ENCODE results near the gene AIG1. TPM values are rescaled to one million over a fixed set of nuclear protein-coding genes. Genes with fewer than 3 reads are reported as not detected.

AIG1 gene
- polyA plus RNA-seq, 1 experiment = 43.2 TPM

- no peaks in the 10 kb centered on the region for H3K27me3 ChIP-seq (ENCODE audit: control insufficient read depth, insufficient read depth, low read length)
- CTCF ChIA-PET = interaction anchor here (0.7 kb wide), 1 partner anchor 44 kb away, joined by 3 read pairs; no protein-coding TSS in a partner anchor
Measured at GRCh38 chr6:143183666-143184065, 123.0 kb downstream of the AIG1 start.

GRCh38 chr6:143185288-143185687 is 124.6 kb downstream of the AIG1 start:
- no peak for TF ChIP-seq CTCF (IDR thresholded peaks at IDR 0.05; ENCODE audit: insufficient read depth, low read depth, low read length)
- Histone ChIP-seq H3K27me3 (ENCODE audit: control insufficient read depth, insufficient read depth, low read length) (no peaks in the 10 kb centered on the region), H3K36me3 (ENCODE audit: control insufficient read depth, insufficient read depth, low read length) (no peaks in the 10 kb centered on the region), H3K4me3 (ENCODE audit: low read depth, low read length) (no peak overlapping the region)
- ChIA-PET POLR2A (no interaction called here), CTCF (no interaction called here)
- DNase-seq (ENCODE audit: low read depth) = no peak

More at GRCh38 chr6:143183666-143184065, 123.0 kb downstream of the AIG1 start:
- POLR2A ChIA-PET = no interaction called here
- no peak for DNase-seq (ENCODE audit: low read depth)
- Histone ChIP-seq H3K4me3 (ENCODE audit: low read depth, low read length) (no peak overlapping the region), H3K36me3 (ENCODE audit: control insufficient read depth, insufficient read depth, low read length) (no peaks in the 10 kb centered on the region)
- TF ChIP-seq CTCF (IDR thresholded peaks at IDR 0.05; ENCODE audit: insufficient read depth, low read depth, low read length) = no peak

GRCh38 chr6:143187238-143187923 is 126.7 kb downstream of the AIG1 start:
- Histone ChIP-seq H3K27me3 (ENCODE audit: control insufficient read depth, insufficient read depth, low read length) (no peaks in the 10 kb centered on the region), H3K36me3 (ENCODE audit: control insufficient read depth, insufficient read depth, low read length) (no peaks in the 10 kb centered on the region), H3K4me3 (ENCODE audit: low read depth, low read length) (no peak overlapping the region)
- ChIA-PET CTCF (interaction anchor here (0.7 to 1.2 kb wide), 4 partner anchors 14 to 240 kb away, joined by 3 to 5 read pairs (median 3); no protein-coding TSS in a partner anchor), POLR2A (interaction anchor here (0.7 kb wide), 1 partner anchor 15 kb away, joined by 3 read pairs; no protein-coding TSS in a partner anchor)
- TF ChIP-seq CTCF (IDR thresholded peaks at IDR 0.05; ENCODE audit: insufficient read depth, low read depth, low read length) = no peak
- DNase-seq (ENCODE audit: low read depth) = peak; percentile 73

- ChIA-PET POLR2A (no interaction called here), CTCF (interaction anchor here (1.1 kb wide), 1 partner anchor 239 kb away, joined by 3 read pairs; no protein-coding TSS in a partner anchor)
- Histone ChIP-seq H3K36me3 (ENCODE audit: control insufficient read depth, insufficient read depth, low read length) (no peaks in the 10 kb centered on the region), H3K27me3 (ENCODE audit: control insufficient read depth, insufficient read depth, low read length) (no peaks in the 10 kb centered on the region), H3K4me3 (ENCODE audit: low read depth, low read length) (no peak overlapping the region)
- no peak for TF ChIP-seq CTCF (IDR thresholded peaks at IDR 0.05; ENCODE audit: insufficient read depth, low read depth, low read length)
- no peak for DNase-seq (ENCODE audit: low read depth)
Measured at GRCh38 chr6:143188292-143188691, 127.6 kb downstream of the AIG1 start.

GRCh38 chr6:143191361-143191760 is 130.7 kb downstream of the AIG1 start:
- POLR2A ChIA-PET = interaction anchor here (0.6 kb wide), 1 partner anchor 355 kb away, joined by 5 read pairs; no protein-coding TSS in a partner anchor

More at GRCh38 chr6:143191361-143191760, 130.7 kb downstream of the AIG1 start:
- no peak for TF ChIP-seq CTCF (IDR thresholded peaks at IDR 0.05; ENCODE audit: insufficient read depth, low read depth, low read length)
- Histone ChIP-seq H3K36me3 (ENCODE audit: control insufficient read depth, insufficient read depth, low read length) (no peaks in the 10 kb centered on the region), H3K4me3 (ENCODE audit: low read depth, low read length) (no peak overlapping the region), H3K27me3 (ENCODE audit: control insufficient read depth, insufficient read depth, low read length) (no peaks in the 10 kb centered on the region)
- CTCF ChIA-PET = no interaction called here
- no peak for DNase-seq (ENCODE audit: low read depth)
